HG02588 (cell line): Measurements from ENCODE around the gene GOLGA3.
"Not testable (repeated sequence)": the region's sequence is repeated elsewhere in the genome, so short reads cannot be mapped to it uniquely, and the experiment has no call there.

Source experiments
- ATAC-seq: cut with Tn5 transposase; IDR thresholded peaks from one replicate; pipeline ENCODE4 v1.9.1; 2021; ENCODE audit warnings: mild to moderate bottlenecking, moderate library complexity; ENCODE audit not compliant: unreplicated experiment

GOLGA3 gene

DNA sequence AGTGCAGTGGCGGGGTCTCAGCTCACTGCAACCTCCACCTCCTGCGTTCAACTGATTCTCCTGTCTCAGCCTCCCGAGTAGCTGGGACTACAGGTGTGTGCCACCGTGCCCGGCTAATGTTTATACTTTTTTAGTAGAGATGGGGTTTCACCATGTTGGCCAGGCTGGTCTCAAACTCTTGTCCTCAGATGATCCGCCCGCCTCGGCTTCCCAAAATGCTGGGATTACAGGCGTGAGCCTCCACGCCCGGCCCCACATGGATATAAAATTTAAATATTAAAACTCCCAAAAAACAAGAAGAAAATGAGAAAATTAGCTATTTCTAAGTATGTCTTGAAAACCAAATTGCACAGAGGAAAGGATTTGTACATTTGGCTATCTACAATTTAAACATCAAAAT lies 16.0 kb upstream of the GOLGA3 start:
- not testable (repeated sequence) for ATAC-seq

DNA sequence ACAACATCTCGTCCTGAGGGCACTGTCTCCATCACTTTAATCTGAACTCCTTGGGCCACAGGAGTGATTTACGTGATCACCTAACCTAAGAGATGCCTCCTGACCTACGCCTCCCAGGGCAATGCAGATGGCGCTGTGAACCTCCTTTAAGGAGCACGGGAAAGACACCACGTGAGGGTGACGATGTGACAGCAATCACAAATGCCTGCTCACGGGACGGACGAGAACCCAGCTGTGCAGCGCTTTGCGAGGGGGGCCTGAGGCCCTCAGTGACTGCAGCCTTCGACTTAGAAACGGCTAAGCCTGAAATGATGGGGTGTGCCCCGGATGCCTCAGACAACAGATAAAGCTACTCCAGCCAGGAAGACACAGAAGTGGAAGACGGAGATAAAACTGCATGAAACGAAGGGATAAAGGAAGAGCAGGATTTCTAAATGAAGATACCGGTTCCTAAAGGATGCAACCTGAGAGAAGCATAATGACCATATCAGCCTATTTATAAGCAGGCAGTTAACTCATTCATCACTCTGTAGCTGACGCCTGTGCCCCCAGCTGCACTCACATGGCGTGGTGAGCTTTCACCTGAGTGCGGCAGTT lies 13.9 kb upstream of the GOLGA3 start:
- no peak for ATAC-seq

DNA sequence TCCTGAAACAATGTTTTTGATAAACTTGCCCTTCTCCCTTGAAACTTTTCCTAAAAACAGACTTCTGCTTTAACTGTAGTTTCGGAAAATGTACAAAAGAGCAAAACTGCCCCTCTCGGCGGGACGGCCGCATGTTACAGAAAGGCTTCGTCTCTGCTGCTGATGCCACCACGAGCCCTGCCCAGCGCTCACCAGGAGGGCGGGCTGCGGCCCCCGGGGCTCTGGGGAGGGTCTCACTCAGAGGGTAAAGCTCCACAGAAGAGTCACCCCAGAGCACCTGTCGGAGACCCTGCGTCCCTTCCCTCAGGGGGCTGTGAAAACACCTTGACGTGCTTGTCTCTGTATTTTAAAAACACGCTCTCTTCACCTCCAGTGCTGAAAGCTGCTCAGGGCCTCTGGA lies 12.5 kb upstream of the GOLGA3 start:
- ATAC-seq, result no peak

DNA sequence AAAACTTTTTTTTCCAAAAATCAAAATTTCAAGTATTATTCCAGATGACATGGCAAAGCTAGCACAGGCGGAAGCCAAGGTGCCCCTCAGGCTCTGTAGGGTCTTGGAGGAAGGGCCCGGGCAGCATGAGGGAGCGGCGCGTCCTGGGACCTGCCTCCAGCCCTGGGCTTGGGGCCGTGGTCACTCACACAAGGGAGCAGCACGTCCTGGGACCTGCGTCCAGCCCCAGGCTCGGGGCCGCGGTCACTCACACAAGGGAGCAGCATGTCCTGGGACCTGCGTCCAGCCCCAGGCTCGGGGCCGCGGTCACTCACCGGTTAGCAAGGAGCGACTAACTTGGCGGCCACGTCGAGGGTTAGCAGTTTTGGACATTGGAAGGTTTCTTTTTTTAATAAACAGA lies 11.9 kb upstream of the GOLGA3 start:
- no peak for ATAC-seq

DNA sequence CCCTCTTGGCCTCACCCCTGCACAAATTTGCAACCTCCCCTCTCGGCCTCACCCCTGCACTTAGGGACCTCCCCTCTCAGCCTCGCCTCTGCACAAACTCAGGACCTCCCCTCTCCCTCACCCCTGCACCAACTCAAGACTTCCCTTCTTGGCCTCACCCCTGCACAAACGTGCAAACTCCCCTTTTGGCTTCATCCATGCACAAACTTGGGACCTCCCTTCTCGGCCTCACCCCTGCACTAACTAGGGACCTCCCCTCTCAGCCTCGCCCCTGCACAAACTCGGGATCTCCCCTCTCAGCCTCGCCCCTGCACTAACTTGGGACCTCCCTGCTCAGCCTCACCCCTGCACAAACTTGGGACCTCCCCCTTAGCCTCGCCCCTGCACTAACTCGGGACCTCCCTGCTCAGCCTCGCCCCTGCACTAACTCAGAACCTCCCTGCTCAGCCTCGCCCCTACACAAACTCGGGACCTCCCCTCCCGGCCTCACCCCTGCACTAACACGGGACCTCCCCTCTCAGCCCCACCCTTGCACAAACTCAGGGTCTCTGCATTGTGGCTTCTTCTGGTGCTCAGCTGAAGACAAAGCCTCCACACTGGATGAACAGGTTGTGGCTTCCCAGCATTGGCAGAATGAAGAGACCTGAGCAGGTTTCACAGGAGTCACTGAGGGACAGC lies 11.0 kb upstream of the GOLGA3 start:
- no peak for ATAC-seq

DNA sequence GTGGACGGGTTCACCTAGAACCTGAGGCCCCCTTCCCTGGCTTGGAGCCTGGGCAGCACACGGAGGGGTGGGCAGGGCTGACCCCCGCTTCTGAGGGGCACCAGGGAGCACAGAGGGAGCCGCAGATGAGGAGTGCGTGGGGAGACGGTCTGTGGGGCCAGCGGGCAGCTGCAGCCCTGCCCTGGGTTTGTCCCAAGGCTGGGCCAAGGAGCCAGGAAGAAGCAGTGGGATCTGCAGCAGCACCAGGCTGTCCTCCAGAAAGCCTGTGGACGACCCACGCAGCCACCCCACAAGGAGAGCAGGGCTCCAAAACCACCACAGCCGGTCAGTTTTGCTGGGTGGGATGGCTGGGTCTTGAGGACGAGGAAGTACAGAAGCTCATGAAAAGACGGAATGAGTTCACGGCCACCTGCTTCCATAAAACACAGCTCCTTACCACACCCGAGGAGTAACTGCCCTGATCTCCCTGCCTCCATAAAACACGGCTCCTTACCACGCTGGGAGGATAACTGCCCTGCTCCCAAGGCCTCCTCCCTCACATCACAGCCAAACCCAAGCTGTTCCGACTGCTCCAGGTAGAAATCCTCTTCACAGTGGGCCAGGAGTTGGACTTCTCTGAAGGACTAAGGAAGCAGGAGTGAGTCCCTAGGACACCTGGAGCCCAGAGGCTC lies 9.9 kb upstream of the GOLGA3 start:
- no peak for ATAC-seq

DNA sequence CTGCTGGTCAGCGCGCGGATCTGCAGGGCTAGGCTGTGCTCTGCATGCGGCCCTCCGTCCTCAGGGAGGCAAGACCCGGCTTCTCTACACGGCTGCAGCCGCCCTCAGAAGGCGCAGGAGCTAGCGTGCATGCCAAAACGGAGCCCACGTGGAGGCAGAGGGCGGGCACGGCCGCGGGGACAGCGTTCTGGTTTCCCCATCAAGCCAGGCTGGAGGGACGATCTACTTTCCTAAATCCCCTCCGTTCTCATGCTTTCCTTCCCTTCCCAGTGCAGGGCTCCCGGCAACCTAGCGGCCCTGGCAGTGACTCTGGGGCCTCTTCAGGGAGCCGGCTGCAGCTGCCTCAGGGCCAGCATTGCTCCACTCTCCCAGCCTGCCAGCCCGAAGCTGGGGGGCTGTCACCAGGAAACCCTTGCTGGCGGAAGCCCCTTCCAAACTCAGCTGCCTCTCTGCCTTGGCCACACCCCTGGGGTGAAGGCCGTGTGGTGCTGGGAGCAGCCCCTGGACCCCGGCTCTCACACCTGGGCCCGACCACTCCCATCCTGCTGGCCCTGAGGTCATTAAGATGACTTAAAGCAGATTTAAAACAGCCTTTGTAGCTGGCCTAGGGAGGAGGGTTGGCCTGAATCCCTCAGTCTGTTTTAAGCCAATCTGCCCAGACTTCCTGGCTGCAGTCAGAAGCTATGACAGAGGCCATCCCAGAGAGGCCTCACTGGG lies 9.2 kb upstream of the GOLGA3 start:
- ATAC-seq, result no peak

DNA sequence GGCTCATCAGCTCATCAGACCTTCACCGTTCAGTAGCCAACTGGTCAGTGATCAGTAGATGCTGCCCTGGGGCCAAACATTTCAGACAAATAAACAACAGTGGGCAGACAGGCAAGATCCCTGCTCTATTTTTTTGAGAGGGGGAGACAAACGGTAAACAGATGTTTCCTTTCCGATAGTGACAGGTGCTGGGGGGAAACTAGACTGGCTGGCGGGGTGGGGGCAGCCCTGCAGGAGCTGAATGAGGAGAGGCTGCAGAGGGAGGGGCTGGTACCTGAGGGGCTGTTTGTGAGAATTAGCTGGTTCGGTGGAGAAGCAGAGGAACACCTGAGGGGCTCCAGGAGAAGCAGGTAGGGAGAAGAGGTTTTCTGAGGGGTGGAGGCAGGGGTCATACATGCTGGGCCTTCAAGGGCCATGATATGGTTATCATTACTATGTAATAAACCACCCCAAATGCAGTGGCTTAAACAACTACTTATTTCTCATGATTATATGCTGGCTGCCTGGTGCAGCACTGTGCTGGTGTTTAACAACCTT lies 8.2 kb upstream of the GOLGA3 start:
- no peak for ATAC-seq

DNA sequence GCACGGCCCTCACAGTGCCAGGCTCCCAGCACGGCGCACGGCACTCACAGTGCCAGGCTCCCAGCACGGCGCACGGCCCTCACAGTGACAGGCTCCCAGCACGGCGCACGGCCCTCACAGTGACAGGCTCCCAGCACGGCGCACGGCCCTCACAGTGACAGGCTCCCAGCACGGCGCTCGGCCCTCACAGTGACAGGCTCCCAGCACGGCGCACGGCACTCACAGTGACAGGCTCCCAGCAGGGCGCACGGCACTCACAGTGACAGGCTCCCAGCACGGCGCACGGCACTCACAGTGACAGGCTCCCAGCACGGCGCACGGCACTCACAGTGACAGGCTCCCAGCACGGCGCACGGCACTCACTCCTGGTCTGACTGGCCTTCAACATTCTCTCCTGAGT lies 7.6 kb upstream of the GOLGA3 start:
- ATAC-seq, result not testable (repeated sequence)

DNA sequence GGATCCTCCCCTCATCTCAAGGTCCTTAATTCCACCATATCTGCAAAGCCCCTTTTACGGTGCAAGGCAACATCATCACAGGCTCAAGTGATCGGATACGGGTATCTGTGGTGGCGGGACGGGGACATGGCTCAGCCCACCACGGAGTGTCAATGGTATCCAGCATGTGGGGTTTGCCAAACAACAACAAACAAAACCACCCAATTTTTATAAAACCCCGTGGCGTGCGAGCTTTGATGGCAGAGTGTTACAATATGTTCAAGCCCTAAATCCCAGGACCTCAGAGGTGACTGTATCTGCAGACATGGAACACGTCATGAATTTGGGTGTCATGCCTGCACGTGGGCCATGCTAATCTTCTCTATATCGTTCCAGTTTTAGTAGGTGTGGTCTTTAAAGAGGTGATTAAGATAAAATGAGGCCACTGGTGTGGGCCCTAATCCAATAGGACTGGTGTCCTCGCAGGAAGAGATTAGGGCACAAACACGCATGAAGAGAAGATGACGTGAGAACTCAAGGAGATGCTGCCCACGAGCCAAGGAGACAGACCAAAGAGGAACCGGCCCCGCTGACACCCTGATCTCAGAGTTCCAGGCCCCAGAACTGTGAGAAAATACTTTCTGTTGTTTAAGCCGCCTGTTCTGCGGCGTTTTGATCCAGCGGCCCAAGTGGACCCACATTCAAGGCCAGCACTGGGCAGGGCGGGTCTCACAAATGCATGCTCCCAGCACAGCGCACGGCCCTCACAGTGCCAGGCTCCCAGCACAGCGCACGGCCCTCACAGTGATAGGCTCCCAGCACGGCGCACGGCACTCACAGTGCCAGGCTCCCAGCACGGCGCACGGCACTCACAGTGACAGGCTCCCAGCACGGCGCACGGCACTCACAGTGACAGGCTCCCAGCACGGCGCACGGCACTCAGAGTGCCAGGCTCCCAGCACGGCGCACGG lies 6.7 kb upstream of the GOLGA3 start:
- no peak for ATAC-seq

DNA sequence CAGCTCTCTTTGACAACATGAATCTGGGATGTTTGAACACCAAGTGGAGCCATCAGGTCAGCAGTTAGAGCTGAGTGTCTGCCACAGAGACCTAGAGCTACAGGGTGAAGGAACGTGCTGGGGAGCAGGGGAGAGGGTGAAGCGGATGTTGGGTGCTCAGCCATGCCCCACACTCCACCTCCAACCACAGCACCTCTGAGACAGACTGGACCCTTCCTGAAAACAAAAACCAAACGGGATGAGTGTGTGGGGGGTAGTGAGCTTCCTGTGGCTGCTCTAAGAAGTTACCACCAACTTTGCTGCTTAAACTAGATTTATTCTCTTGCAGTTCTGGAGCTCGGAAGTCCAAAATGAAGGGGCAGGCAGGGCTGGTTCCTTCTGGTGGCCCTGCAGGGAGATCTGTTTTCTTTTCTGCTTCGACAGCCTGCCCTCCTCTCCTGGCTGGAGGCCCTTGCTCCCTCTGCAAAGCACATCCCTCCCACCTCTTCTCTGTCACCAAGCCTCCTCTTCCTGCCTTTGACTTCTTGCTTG lies 5.6 kb upstream of the GOLGA3 start:
- no peak for ATAC-seq

DNA sequence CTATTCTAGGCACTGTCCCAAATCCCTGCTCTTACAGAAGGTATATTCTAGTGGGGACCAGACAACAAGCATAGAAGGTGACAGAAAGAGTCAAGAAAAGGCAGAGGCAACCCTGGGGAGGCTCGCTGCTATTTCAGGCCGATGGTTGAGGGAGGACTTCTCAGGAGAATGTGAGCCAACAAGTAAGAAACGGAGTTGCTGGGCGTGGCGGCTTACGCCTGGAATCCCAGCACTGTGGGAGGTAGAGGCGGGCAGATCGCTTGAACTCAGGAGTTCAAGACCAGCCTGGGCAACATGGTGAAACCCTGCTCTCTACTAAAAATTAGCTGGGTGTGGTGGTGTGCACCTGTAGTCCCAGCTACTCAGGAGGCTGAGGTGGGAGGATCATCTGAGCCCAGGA lies 4.7 kb upstream of the GOLGA3 start:
- no peak for ATAC-seq

DNA sequence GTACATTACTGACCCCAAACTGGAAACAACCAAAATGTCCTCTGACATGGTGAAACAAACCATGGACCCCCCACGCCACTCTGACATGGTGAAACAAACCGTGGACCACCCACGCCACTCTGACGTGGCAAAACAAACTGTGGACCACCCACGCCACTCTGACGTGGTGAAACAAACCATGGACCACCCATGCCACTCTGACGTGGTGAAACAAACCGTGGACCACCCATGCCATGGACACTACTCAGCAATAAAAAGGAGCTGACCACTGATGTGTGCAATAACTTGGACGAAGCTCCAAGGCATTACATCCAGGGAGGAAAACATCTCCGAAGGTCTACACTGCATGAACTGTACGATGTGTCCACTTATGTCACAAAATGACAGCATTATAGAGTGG lies 3.1 kb upstream of the GOLGA3 start:
- ATAC-seq, result no peak

DNA sequence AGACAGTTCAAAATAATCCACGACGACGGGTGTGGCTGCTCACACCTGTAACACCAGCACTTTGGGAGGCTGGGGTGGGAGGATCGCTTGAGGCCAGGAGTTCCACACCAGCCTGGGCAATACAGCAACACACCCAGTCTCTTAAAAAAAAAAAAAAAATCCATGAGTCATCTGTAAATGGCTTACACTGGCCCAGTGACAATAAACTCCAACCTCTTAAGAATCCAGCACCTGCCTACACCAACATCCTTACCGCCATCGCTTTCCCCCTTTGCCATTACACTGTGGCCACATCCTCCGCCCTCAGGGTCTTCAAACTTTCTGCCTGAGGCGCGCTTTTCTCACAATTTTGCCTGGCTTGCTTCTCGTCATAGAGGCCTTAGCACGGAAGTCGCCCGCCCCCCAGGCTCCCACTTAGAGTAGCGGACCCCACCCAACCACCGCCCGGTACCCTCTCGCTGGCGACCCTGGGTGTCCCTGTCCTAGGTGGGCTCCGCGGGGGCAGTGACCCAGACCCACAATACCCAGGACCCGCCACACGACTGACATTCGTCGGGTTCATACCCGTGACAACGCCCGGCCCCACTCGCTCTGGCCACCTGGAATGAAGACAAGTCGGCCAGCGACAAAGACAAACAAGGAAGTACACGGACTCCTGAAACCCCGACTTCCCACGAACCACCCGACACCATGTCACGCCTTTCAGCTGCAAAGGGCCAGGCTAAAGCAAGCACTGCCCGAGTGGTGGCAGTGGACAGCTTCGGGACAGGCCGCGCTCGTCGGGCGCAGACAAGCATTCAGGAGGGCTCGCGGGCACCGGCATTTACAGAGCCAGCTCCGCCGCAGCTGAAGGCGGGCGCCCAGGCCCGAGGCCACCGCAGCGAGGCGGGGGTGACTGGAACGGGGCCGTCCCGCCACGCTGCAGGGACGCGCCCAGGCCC lies 636 bp downstream of the GOLGA3 start:
- ATAC-seq, result peak; percentile 31

DNA sequence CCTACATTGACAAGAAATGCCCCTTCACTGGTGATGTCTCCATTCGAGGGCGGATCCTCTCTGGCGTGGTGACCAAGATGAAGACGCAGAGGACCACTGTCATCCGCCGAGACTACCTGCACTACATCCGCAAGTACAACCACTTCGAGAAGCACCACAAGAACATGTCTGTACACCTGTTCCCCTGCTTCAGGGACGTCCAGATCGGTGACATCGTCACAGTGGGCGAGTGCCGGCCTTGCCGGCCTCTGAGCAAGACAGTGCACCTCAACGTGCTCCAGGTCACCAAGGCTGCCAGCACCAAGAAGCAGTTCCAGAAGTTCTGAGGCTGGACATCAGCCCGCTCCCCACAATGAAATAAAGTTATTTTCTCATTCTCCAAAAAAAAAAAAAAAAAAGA lies 2.8 kb downstream of the GOLGA3 start:
- ATAC-seq, result no peak

DNA sequence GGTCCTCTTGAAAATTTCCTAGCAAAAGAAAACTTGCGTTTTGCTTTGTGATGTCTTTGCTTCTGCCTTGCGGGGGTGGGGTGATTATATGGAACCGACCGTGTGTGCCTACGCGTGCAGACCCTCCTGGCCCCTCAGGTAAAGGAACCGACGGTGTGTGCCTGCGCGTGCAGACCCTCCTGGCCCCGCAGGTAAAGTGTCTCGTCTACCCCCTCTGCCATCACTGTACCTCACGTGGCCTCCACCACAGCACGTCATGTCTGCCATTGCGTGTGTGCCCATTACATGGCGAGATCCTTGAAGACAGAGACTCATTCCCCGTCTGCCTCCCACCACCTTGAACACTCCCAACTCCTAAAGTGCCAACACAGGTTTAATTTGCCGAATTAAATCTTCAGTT lies 3.6 kb downstream of the GOLGA3 start:
- ATAC-seq, result no peak

DNA sequence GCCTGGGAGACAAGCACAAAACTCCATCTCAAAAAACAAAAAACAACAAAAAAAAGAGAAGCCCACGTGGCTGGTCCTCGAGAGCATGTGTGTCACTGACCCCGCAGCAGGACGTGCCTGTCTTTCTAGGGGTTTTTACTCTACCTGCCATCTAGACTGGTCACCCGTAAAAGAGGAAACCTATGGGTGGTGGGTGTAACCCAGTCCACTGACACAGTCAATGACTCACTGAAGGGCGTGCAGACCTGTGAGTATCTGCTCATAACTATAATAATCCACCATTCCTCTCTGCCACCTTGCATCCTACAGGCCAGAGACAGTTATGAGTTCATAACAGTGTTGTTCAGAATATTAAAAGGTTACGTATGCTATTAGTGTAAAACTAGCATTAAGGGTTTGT lies 4.6 kb downstream of the GOLGA3 start:
- no peak for ATAC-seq

DNA sequence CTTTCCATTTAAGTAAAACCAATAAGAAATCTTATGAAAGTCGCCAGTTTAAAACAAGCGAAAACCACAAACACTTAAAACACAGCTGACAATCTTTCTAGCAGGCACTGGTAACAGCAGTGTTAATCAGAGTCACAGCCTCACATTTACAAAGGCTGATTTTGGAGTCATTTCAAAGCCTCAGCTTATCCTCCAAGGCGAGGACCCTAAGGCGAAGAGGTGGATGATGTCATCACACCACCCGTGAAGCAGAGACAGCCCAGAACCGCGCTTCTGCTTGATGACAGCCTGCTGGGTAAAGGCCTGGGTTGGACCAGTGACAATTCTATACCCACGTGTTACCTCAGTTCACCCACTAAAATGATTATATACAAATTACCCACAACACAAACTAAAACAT lies 10.1 kb downstream of the GOLGA3 start:
- no peak for ATAC-seq

DNA sequence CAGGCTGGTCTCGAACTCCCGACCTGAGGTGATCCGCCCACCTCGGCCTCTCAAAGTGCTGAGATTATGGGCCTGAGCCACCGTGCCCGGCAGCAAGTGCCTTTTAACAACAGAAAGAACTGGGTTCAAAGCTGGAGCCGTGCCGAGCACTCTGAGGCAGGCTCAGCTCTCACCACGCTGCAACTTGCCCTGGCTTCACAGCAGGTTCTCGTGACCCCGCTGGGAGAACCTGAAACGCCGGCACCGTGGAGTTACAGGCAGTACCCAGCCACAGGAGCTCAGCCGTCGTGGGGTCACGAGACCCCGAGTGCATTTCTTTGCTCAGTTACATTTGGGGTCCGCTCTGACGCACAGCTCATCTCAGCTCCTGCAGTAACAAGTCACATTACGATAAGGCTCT lies 14.4 kb downstream of the GOLGA3 start:
- ATAC-seq, result no peak
